Activated T-cell treated with anti-CD3 and anti-CD28 coated beads for 4 hours (primary cell): ENCODE results near the gene C10orf95.
"Not testable (repeated sequence)": the region's sequence is repeated elsewhere in the genome, so short reads cannot be mapped to it uniquely, and the experiment has no call there.

ENCODE experiments used
- DNase-seq: peaks from one replicate; pipeline ENCODE4 v3.0.0-alpha.2; 2020

The C10orf95 gene

DNA sequence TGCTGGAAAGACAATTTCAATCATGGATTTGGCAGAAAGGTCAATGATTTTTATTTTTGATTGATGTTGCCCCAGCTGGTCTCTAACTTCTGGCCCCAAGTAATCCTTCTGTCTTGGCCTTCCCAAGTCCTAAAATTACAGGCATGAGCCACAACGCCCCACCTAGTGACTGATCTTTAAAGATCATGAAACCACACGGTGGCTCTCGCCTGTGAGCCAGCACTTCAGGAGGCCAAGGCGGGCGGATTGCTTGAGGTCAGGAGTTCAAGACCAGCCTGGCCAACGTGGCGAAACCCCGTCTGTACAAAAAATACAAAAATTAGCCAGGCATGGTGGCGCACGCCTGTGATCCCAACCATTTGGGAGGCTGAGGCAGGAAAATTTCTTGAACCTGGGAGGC is 12.6 kb upstream of the C10orf95 start:
- DNase-seq, result no peak

DNA sequence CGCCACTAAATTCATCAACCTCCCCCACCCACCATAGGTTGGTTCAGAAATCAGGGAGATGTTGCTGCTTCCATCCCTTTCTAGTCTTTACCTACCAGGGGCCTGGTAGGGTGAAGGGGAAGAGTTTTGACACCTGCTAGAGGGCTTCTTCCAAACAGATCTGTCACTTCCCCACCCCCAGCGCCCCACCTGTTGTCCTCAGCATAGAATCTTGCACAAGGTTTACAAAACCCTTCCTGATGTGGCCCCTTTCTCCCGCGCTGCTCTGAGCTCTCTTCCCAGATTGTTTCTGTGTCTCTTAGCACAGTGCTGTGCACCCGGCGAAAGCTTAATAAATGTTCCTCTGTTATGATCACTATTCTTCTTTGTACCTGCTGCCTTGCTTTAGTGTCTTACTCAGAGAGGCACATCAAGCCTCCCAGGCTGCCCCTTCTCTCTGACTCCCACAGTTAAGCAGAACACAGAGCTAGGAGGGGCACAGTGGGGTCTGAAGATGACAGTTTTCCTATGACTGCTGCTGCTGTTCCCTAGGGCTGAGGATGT is 11.2 kb upstream of the C10orf95 start:
- no peak for DNase-seq

GRCh38 chr10:102461187-102462054 is 10.1 kb upstream of the C10orf95 start:
- DNase-seq, result peak; percentile 89

DNA sequence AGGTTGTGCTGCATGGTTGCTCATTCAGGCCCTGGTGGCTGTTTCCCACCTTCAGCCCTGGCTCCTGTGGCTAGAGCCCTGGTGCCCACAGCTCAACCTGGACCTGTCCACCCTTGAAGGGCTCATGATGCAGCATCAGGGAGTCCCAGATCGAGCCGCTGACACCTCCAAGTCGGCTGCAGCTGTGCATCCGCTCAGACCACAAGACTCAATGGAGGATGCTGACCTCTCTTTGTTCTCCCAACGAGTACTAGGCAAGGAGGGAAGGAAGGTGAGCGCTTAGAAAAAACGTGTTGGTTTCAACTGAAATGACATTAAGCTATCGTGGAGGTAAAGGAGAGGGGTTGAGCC is 9.5 kb upstream of the C10orf95 start:
- no peak for DNase-seq

DNA sequence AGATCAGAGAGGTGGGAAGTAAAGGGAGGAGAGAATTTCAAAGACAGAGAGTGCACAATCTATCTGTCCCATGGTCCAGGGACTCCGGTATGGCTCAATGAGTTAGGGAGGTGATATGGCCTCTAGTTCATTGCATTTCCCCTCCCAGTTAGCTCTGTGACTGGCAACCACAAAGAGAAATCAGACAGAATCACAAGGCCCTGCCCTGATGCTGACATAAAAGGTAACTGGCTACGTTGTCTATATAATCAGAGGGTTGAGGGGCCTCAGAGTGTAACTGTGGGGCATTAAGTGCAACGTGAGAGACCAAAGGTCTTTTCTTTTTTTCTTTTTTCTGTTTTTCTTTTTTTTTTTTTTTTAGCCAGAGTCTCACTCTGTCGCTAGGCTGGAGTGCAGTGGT is 7.3 kb upstream of the C10orf95 start:
- DNase-seq, result no peak

DNA sequence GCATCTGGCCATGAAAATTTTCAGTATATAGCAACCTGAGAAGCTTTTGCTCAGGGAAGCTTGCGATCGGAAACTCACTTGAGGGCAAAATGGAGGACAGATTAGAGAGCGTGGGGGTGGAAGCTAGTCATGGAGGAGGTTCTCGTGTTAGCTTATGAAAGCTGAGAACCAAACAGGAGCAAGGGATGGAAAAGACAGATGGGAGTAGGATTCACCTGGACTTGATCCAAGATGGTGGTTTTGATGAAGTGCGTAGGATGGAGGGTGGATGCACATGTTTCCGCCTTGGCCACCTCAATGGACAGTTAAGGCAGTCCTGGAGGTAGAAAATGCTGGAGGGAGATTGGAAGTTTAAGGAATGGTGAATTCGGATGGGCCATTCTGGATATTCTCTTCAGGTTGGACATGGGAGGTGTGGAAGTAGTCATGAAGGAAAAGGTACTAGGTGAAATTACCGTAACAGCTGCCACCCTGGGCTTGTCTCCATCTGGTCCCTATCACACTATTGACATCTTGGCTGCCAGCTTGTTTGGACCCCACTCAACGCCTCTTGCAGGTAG is 6.3 kb upstream of the C10orf95 start:
- no peak for DNase-seq

DNA sequence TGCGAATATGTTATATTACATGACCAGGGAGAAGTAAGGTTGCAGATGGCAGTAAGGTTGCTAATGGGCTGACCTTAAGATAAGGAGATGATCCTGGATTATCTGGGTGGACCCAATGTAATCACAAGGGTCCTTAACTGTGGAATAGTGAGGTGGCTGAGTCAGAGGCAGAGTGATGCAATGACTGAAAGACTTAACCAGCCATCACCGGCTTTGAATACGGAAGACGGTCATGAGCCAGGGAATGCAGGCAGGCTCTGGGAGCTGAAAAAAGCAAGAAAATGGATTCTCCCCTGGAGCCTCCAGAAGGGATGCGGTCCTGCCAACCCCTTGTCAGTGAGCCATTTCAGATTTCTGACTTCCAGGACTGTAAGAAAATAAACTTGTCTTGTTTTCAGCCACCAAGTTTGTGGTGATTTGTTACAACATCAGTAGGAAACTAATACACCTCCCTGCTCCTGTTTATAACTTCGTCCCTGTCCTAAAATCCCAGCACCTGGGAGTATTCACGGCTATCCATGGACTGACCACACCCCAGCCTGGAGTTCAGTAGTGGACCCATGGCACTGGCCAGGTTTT is 4.6 kb upstream of the C10orf95 start:
- no peak for DNase-seq

DNA sequence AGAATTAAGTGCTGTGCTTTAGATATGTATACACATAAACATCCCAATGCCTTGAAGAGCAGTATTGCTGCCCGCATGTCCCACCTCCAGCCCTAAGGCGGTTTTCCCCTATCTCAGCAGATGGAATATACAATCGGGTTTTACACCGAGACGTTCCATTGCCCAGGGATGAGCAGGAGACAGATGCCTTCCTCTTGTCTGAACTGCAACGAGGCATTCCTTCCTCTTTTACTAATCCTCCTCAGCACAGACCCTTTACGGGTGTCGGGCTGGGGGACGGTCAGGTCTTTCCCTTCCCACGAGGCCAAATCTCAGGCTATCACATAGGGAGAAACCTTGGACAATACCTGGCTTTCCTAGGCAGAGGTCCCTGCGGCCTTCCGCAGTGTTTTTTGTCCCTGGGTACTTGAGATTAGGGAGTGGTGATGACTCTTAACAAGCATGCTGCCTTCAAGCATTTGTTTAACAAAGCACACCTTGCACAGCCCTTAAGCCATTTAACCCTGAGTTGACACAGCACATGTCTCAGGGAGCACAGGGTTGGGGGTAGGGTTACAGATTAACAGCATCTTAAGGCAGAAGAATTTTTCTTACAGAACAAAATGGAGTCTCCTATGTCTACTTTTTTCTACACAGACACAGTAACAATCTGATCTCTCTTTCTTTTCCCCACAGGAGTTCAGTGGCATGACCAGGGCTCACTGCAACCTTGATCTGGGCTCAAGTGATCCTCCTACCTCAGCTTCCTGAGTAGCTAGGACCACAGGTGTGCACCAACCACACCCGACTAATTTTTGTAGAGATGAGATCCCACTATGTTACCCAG is 3.5 kb upstream of the C10orf95 start:
- not testable (repeated sequence) for DNase-seq

- no peak for DNase-seq
These were observed 2.2 kb upstream of the C10orf95 start for GRCh38 chr10:102453502-102453901.

- no peak for DNase-seq
These were observed 1.5 kb upstream of the C10orf95 start for GRCh38 chr10:102452672-102453340.

DNA sequence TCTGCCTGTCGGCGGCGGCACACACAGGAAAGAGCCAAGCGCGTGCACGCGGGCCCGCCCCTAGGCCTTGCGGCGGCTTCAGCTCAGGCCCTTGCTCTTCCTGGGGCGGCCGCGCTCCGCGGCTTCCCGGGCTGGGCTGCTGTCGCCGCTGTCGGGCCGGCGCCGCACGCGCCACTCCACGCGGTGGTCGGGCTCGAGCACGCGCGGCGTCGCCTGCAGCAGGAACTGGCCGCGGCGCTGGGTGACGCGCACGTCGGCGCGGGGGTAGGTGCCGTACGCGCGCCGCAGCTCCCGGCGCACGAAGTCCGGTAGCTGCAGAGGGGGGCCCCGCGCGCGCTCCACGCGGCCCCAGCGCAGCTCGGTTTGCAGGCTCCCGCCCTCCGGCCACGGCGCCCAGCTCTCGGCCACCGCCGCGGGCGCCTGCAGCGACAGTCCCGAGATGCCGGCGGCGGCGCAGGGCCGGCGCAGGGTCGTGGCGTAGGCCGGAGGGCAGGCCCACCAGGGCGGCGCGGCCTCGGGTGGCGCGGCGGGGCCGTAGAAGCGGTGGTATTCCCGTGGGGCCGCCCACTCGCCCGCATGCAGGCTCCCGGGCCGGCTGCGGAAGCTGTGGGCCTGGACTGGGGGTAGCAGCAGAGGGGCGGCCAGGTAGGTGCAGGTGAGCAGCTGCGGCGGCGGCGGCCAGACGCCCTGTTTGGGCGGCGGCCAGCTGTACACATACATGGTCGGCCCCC is 804 bp downstream of the C10orf95 start:
- DNase-seq, result peak; percentile 65

GRCh38 chr10:102450124-102450373 is 1.3 kb downstream of the C10orf95 start:
- DNase-seq, result no peak

- DNase-seq, result peak; percentile 80
These were observed 1.8 kb downstream of the C10orf95 start for GRCh38 chr10:102449321-102450123.

- no peak for DNase-seq
These were observed 6.5 kb downstream of the C10orf95 start for GRCh38 chr10:102444851-102445250.

DNA sequence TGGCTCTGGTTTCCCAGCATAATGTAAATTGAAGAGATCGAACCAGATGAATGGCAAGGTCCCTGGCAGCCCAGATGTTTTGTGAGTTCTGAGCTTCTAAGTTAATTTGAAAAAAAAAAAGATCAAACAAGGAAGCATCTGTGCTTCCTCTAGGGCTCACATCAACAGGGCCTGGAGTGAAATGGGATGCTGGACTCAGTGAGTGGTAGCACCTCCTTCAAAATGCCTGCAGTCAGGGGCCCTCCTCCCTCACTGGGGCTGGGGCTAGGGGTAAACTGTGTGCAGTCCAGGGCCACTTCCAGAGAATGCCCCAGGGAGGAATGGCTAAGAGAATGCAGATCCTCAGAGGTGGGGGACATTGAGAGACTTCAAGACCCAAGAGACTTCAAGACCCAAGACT is 13.0 kb downstream of the C10orf95 start:
- no peak for DNase-seq

GRCh38 chr10:102437515-102437914 is 13.8 kb downstream of the C10orf95 start:
- DNase-seq, result no peak

GRCh38 chr10:102436312-102436711 is 15.0 kb downstream of the C10orf95 start:
- DNase-seq, result no peak

- DNase-seq, result peak; percentile 35
These were observed 15.7 kb downstream of the C10orf95 start for GRCh38 chr10:102435529-102436233.

DNA sequence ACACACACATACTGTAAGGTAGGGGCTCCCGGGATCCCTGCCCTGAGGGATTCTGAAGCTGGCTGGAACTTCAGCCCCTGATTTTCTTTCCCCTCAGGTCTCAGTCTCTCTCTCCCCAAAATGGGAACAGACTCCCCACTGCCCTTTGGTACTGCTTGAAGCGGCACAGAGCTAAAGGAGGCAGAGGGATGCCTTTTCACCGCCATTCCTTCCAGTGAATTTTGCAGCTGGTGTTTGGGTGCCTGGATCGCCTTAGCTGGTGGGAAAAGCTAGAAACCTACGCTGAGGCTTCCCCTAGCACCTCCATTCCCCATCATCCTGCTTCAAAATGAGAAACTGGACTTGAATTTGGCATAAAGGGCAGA is 16.2 kb downstream of the C10orf95 start:
- DNase-seq, result no peak

DNA sequence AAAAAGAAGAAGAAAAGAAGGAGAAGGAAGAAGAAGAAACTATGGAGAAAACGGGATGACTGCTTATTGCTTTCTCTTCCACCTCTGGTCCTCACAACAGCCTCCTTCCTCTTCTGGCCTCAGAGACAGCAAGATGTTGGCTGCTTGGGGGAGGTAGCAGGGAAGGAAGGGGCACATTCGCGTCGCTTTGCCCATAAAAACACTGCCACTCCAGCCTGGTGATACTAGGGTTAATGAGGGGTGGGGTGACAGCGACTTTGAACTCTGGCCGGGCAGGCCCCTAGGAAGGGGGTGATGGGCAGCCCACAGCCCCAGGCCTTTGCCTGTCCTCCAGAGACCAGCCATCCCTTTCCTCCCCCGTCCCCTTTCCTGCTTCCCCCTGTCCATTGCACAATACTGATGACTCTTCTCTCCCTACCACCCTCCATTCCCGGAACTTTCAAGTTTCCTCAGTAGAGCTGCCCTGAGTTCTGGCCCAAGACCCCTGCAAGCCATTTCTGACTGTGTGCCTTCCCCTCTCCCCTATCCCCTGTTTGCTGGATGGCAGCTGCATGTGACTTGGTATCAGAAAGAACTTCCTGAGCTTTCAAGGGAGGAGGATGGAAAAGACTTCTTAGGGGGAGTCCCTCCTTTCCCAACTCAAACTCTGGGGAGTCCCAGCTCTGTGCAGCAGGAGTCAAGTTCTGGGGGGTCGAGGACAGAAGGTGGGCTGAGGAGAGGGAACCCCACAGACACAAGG is 16.8 kb downstream of the C10orf95 start:
- no peak for DNase-seq
